HEK293 (cell line): ENCODE data around the gene DUS1L.
A peak's percentile ranks its signal among the peaks of the same experiment; 100 is the strongest.

Source experiments
- CTCF ChIA-PET: fragments of 350-600 bp; formaldehyde crosslinking; extraction: SDS; loops from one replicate; lab custom pipeline; 2021; ENCODE audit warnings: antibody characterized with exemption; lab: Yijun Ruan, JAX
- POLR2A ChIA-PET: fragments of 300-600 bp; formaldehyde crosslinking; extraction: SDS; loops from one replicate; lab custom pipeline; 2020; ENCODE audit warnings: antibody characterized with exemption, inconsistent platforms; lab: Yijun Ruan, JAX
- H3K27ac ChIP-seq: fragments of 200-500 bp; sonication (Bioruptor generic); 2 replicates; pipeline ENCODE4 v1.5.1; 2014; ENCODE audit warnings: low read depth, low read length, control low read depth, inconsistent platforms; ENCODE audit errors: extremely low read depth
- H3K36me3 ChIP-seq, 2 experiments: fragments of 200-500 bp in 1 of 2; sonication (Bioruptor generic) in 1 of 2; 1 replicate in 1 of 2; 2 replicates in 1 of 2; pipeline ENCODE4 v1.5.1; 2014 to 2017; ENCODE audit warnings: inconsistent platforms in 2 of 2, low read length in 2 of 2; ENCODE audit not compliant: control insufficient read depth in 2 of 2, insufficient read depth in 1 of 2
- H3K4me1 ChIP-seq: fragments of 200-500 bp; sonication (Bioruptor generic); 2 replicates; pipeline ENCODE4 v1.5.1; 2014; ENCODE audit warnings: mild to moderate bottlenecking, low read length, inconsistent platforms; ENCODE audit not compliant: control insufficient read depth, insufficient read depth
- H3K4me3 ChIP-seq: 2 replicates; pipeline ENCODE4 v1.5.1; 2011; ENCODE audit warnings: low read depth, mild to moderate bottlenecking, control low read depth, low read length, moderate library complexity
- H3K9me3 ChIP-seq: fragments of 200-500 bp; sonication (Bioruptor generic); 2 replicates; pipeline ENCODE4 v1.5.1; 2014; ENCODE audit warnings: low read depth, low read length, inconsistent platforms; ENCODE audit not compliant: control insufficient read depth, insufficient read depth
- EGR2 ChIP-seq: fragments of 450-650 bp; formaldehyde crosslinking; IDR thresholded peaks from 2 replicates; pipeline ENCODE4 v1.5.1; 2016; ENCODE audit warnings: low read depth, missing biosample characterization, missing genetic modification characterization
- GLIS1 ChIP-seq: fragments of 450-650 bp; formaldehyde crosslinking; IDR thresholded peaks from 2 replicates; pipeline ENCODE4 v1.5.1; 2016; ENCODE audit warnings: missing biosample characterization, missing genetic modification characterization
- GLIS2 ChIP-seq: fragments of 450-650 bp; formaldehyde crosslinking; IDR thresholded peaks from 2 replicates; pipeline ENCODE4 v1.5.1; 2016; ENCODE audit warnings: missing biosample characterization, missing genetic modification characterization
- KLF17 ChIP-seq: fragments of 450-650 bp; formaldehyde crosslinking; IDR thresholded peaks from 2 replicates; pipeline ENCODE4 v1.5.1; 2016; ENCODE audit warnings: missing biosample characterization, missing genetic modification characterization
- PBX3 ChIP-seq: sonication (generic); formaldehyde crosslinking; IDR thresholded peaks from 2 replicates; pipeline ENCODE4 v1.8.1; 2022; ENCODE audit warnings: mild to moderate bottlenecking, moderate library complexity, missing genetic modification reagents
- PRDM1 ChIP-seq: fragments of 450-650 bp; formaldehyde crosslinking; IDR thresholded peaks from 2 replicates; pipeline ENCODE4; 2016; ENCODE audit warnings: missing biosample characterization, missing genetic modification characterization
- SALL2 ChIP-seq: fragments of 450-650 bp; formaldehyde crosslinking; IDR thresholded peaks from 2 replicates; pipeline ENCODE4 v1.5.0; 2017; ENCODE audit warnings: missing biosample characterization, mild to moderate bottlenecking, missing genetic modification characterization, borderline replicate concordance
- ZBTB7A ChIP-seq: fragments of 450-650 bp; formaldehyde crosslinking; IDR thresholded peaks from 2 replicates; pipeline ENCODE4 v1.5.1; 2016; ENCODE audit warnings: low read depth, missing biosample characterization, missing genetic modification characterization
- ZBTB8A ChIP-seq: fragments of 450-650 bp; formaldehyde crosslinking; IDR thresholded peaks from 2 replicates; pipeline ENCODE4 v1.5.1; 2016; ENCODE audit warnings: missing biosample characterization, missing genetic modification characterization
- ZFHX2 ChIP-seq: fragments of 450-650 bp; formaldehyde crosslinking; conservative IDR thresholded peaks from 2 replicates; pipeline ENCODE4 v1.5.1; 2016; ENCODE audit warnings: missing biosample characterization, missing genetic modification characterization
- ZIC2 ChIP-seq: fragments of 450-650 bp; formaldehyde crosslinking; IDR thresholded peaks from 2 replicates; pipeline ENCODE4 v1.5.1; 2016; ENCODE audit warnings: missing biosample characterization, missing genetic modification characterization
- ZNF221 ChIP-seq: fragments of 450-650 bp; formaldehyde crosslinking; IDR thresholded peaks from 2 replicates; pipeline ENCODE4 v1.5.1; 2017; ENCODE audit warnings: missing biosample characterization, missing genetic modification characterization, borderline replicate concordance
- ZNF391 ChIP-seq: fragments of 450-650 bp; formaldehyde crosslinking; IDR thresholded peaks from 2 replicates; pipeline ENCODE4 v1.5.1; 2016; ENCODE audit warnings: low read depth, missing biosample characterization, missing genetic modification characterization, borderline replicate concordance
- ZNF510 ChIP-seq: fragments of 450-650 bp; formaldehyde crosslinking; IDR thresholded peaks from 2 replicates; pipeline ENCODE4 v1.5.1; 2018; ENCODE audit warnings: mild to moderate bottlenecking, missing genetic modification characterization, missing biosample characterization; ENCODE audit not compliant: insufficient replicate concordance
- ZNF600 ChIP-seq: fragments of 450-650 bp; formaldehyde crosslinking; IDR thresholded peaks from 2 replicates; pipeline ENCODE4 v1.5.1; 2016; ENCODE audit warnings: missing biosample characterization, missing genetic modification characterization
- ZNF626 ChIP-seq: fragments of 450-650 bp; sonication (Bioruptor Pico); formaldehyde crosslinking; IDR thresholded peaks from 2 replicates; pipeline ENCODE4 v1.5.1; 2018; ENCODE audit warnings: missing biosample characterization, missing genetic modification characterization, inconsistent platforms
- ZNF692 ChIP-seq: fragments of 450-650 bp; formaldehyde crosslinking; IDR thresholded peaks from 2 replicates; pipeline ENCODE4 v1.5.1; 2016; ENCODE audit warnings: missing biosample characterization, missing genetic modification characterization
- ZNF785 ChIP-seq: fragments of 450-650 bp; formaldehyde crosslinking; IDR thresholded peaks from 2 replicates; pipeline ENCODE4 v1.5.1; 2016; ENCODE audit warnings: missing biosample characterization, missing genetic modification characterization
- TF ChIP-seq, protein P1 (sequence below): fragments of 450-650 bp; formaldehyde crosslinking; IDR thresholded peaks from 2 replicates; pipeline ENCODE4 v1.5.1; 2016; ENCODE audit warnings: missing biosample characterization, missing genetic modification characterization, borderline replicate concordance

DUS1L gene

GRCh38 chr17:82089723-82090548 lies 24.3 kb upstream of the DUS1L start:
- ChIA-PET POLR2A (interaction anchor here (0.5 to 2.3 kb wide), 9 partner anchors 14 to 803 kb away, joined by 3 to 9 read pairs (median 4); partner anchors contain the start of gene DCXR), CTCF (no interaction called here)
- Histone ChIP-seq H3K36me3 (peaks cover 28 to 97% of the 10 kb centered on the region in 2 experiments), H3K9me3 (no peaks in the 10 kb centered on the region), H3K4me1 (no peaks in the 10 kb centered on the region), H3K27ac (no peak overlapping the region), H3K4me3 (no peak overlapping the region)
- no peak for TF ChIP-seq KLF17
- no peak for TF ChIP-seq ZNF221 (tag by site-specific recombination)
- peak; percentile 85 for TF ChIP-seq ZIC2 (tag by site-specific recombination)
- peak; percentile 90 for TF ChIP-seq EGR2 (tag by site-specific recombination)
- peak; percentile 78 for TF ChIP-seq GLIS2 (tag by site-specific recombination)
- TF ChIP-seq ZNF692 = no peak
- peak; percentile 64 for TF ChIP-seq ZFHX2 (tag by site-specific recombination)
- peak; percentile 91 for TF ChIP-seq GLIS1 (tag by site-specific recombination)
- TF ChIP-seq, protein P1, sequence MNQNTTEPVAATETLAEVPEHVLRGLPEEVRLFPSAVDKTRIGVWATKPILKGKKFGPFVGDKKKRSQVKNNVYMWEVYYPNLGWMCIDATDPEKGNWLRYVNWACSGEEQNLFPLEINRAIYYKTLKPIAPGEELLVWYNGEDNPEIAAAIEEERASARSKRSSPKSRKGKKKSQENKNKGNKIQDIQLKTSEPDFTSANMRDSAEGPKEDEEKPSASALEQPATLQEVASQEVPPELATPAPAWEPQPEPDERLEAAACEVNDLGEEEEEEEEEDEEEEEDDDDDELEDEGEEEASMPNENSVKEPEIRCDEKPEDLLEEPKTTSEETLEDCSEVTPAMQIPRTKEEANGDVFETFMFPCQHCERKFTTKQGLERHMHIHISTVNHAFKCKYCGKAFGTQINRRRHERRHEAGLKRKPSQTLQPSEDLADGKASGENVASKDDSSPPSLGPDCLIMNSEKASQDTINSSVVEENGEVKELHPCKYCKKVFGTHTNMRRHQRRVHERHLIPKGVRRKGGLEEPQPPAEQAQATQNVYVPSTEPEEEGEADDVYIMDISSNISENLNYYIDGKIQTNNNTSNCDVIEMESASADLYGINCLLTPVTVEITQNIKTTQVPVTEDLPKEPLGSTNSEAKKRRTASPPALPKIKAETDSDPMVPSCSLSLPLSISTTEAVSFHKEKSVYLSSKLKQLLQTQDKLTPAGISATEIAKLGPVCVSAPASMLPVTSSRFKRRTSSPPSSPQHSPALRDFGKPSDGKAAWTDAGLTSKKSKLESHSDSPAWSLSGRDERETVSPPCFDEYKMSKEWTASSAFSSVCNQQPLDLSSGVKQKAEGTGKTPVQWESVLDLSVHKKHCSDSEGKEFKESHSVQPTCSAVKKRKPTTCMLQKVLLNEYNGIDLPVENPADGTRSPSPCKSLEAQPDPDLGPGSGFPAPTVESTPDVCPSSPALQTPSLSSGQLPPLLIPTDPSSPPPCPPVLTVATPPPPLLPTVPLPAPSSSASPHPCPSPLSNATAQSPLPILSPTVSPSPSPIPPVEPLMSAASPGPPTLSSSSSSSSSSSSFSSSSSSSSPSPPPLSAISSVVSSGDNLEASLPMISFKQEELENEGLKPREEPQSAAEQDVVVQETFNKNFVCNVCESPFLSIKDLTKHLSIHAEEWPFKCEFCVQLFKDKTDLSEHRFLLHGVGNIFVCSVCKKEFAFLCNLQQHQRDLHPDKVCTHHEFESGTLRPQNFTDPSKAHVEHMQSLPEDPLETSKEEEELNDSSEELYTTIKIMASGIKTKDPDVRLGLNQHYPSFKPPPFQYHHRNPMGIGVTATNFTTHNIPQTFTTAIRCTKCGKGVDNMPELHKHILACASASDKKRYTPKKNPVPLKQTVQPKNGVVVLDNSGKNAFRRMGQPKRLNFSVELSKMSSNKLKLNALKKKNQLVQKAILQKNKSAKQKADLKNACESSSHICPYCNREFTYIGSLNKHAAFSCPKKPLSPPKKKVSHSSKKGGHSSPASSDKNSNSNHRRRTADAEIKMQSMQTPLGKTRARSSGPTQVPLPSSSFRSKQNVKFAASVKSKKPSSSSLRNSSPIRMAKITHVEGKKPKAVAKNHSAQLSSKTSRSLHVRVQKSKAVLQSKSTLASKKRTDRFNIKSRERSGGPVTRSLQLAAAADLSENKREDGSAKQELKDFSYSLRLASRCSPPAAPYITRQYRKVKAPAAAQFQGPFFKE (tag by site-specific recombination) = no peak
- TF ChIP-seq ZNF391 (tag by site-specific recombination) = no peak
- TF ChIP-seq ZNF510 (tag by site-specific recombination) = no peak

DNA sequence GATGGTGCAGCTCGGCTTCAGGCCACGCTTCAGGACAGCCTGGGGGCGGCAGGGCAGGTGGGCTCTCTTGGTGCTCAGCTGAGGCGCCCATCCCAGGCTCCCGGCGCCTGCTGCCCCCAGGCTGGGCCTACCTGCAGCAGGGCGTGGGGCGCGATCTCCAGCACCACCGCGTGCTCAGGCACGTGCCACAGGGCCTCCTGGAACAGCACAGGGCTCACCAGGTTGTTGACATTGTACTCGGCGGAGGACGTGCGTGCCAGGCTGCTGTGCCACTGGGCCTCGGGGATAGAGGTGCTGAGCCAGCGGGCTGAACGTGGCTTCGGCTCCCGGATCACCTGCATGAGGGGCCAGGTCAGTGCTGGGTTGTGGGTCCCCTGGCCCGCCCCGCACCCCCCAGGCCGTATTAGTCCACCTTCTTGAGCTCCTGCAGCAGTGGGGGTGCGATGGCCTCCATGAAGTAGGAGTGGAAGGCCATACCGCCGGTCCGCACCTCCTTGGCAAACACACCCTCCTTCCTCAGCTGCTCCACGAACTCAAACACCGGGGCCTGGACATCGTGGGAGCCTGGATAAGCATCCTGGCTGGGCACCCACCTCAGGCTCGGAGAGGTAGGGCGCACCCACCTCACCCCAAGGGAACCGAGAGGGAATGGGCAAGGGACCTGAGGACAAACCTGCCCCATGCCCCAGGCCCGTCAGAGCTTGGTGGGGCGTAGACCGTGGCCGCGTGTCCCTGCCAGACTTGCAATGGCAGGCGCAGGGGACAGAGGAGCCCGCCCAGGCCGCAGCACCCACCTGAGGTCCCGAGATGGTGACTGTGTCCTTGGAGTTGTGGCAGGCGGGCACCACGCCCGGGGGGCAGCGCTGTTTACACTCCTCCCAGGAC lies 23.5 kb upstream of the DUS1L start:
- H3K4me1 ChIP-seq = no peaks in the 10 kb centered on the region
- ChIA-PET CTCF (interaction anchor here (0.6 kb wide), 1 partner anchor 34 kb away, joined by 3 read pairs; no protein-coding TSS in a partner anchor), POLR2A (interaction anchor here (0.5 to 2.3 kb wide), 7 partner anchors 13 to 101 kb away, joined by 3 to 9 read pairs (median 4); partner anchors contain the start of genes CENPX and LRRC45)
- H3K36me3 ChIP-seq = peaks cover 30 to 100% of the 10 kb centered on the region in 2 experiments
- H3K27ac ChIP-seq = 0 out of 2 replicates have a peak overlapping the region, but pooled peaks have one; percentile 16
- no peaks in the 10 kb centered on the region for H3K9me3 ChIP-seq
- no peak overlapping the region for H3K4me3 ChIP-seq
- TF ChIP-seq ZBTB7A (tag by site-specific recombination) (no peak), PRDM1 (no peak), PBX3 (CRISPR knock-in tag) (0 out of 2 replicates have a peak, but pooled peaks have one; percentile 26), ZNF600 (peak; percentile 70), ZNF626 (tag by site-specific recombination) (no peak), ZBTB8A (no peak), ZNF785 (tag by site-specific recombination) (no peak), SALL2 (no peak)
